HEK293T (cell line): Measurements from ENCODE around the gene SPRR4.
"Not testable (repeated sequence)": the region's sequence is repeated elsewhere in the genome, so short reads cannot be mapped to it uniquely, and the experiment has no call there.

Experiments
- BHLHE40 ChIP-seq: fragments of 450-650 bp; IDR thresholded peaks from 2 replicates; pipeline ENCODE4 v1.6.1; 2016; ENCODE audit warnings: mild to moderate bottlenecking, moderate library complexity, borderline replicate concordance
- CTBP1 ChIP-seq: fragments of 450-650 bp; IDR thresholded peaks from 2 replicates; pipeline ENCODE4 v1.6.1; 2016; ENCODE audit warnings: borderline replicate concordance
- HDGF ChIP-seq: fragments of 450-650 bp; IDR thresholded peaks from 2 replicates; pipeline ENCODE4 v1.6.1; 2017; ENCODE audit warnings: antibody characterized with exemption, borderline replicate concordance
- SUZ12 ChIP-seq: fragments of 450-650 bp; IDR thresholded peaks from 2 replicates; pipeline ENCODE4 v1.6.1; 2016; ENCODE audit warnings: mild to moderate bottlenecking
- TARDBP ChIP-seq: fragments of 450-650 bp; IDR thresholded peaks from 2 replicates; pipeline ENCODE4 v1.6.1; 2016

- not testable (repeated sequence) for TF ChIP-seq TARDBP, BHLHE40, CTBP1, HDGF, SUZ12
Observed at GRCh38 chr1:153021829-153022228, 51.4 kb downstream of the SPRR4 start.
